Epithelial cell of proximal tubule (primary cell): Measurements from ENCODE around the gene PGA4. TPM values are rescaled to one million over a fixed set of nuclear protein-coding genes. Genes with fewer than 3 reads are reported as not detected.

ENCODE experiments used
- DNase-seq: peaks from one replicate; pipeline ENCODE4 v3.0.0-alpha.2; 2011; ENCODE audit warnings: low read depth
- H3K4me3 ChIP-seq: 2 replicates; pipeline ENCODE4 v1.5.1; 2011; ENCODE audit warnings: low read depth, mild to moderate bottlenecking, low read length
- total RNA-seq: library from RNA; depleted of rRNA; stranded (reverse); fragments of >200 nt; gene quantifications from 2 replicates; pipeline ENCODE4 v1.2.3, GENCODE V29; 2015
- TF ChIP-seq, protein P1 (sequence below): conservative IDR thresholded peaks from 2 replicates; pipeline ENCODE4 v1.5.1; 2012; ENCODE audit warnings: low read depth, mild to moderate bottlenecking, low read length

Gene PGA4
- total RNA-seq, 1 donor from 2014 or later = not detected

- TF ChIP-seq, protein P1, sequence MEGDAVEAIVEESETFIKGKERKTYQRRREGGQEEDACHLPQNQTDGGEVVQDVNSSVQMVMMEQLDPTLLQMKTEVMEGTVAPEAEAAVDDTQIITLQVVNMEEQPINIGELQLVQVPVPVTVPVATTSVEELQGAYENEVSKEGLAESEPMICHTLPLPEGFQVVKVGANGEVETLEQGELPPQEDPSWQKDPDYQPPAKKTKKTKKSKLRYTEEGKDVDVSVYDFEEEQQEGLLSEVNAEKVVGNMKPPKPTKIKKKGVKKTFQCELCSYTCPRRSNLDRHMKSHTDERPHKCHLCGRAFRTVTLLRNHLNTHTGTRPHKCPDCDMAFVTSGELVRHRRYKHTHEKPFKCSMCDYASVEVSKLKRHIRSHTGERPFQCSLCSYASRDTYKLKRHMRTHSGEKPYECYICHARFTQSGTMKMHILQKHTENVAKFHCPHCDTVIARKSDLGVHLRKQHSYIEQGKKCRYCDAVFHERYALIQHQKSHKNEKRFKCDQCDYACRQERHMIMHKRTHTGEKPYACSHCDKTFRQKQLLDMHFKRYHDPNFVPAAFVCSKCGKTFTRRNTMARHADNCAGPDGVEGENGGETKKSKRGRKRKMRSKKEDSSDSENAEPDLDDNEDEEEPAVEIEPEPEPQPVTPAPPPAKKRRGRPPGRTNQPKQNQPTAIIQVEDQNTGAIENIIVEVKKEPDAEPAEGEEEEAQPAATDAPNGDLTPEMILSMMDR = no peak
- H3K4me3 ChIP-seq = no peak overlapping the region
- DNase-seq = no peak
Observed at GRCh38 chr11:61273178-61274078, 51.3 kb downstream of the PGA4 start.

DNA sequence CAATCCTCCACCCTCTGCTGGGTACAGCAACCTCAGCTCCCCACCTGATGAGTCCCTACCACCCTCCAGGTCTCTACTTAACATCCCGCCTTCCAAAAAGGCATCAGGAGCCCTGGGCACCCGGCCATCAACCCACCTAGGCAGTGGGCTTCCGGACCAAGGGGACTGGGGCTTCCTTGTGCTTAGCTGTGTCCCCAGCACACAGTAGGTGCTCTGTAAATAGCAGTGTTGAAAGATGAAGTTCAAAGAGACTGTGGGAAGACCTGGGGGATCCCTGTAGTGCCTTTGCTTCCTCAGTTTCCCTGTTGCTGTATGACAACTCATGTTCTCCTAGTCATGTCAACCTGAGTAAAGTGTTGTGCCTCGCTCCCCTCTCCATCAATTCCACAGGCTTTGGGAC is 51.9 kb downstream of the PGA4 start:
- H3K4me3 ChIP-seq = no peak overlapping the region
- no peak for DNase-seq
- TF ChIP-seq, protein P1 = no peak

GRCh38 chr11:61275191-61275590 is 53.0 kb downstream of the PGA4 start:
- TF ChIP-seq, protein P1 = no peak

GRCh38 chr11:61277186-61278000 is 55.2 kb downstream of the PGA4 start:
- DNase-seq = no peak
- no peak overlapping the region for H3K4me3 ChIP-seq
- TF ChIP-seq, protein P1 = no peak

More at GRCh38 chr11:61275191-61275590, 53.0 kb downstream of the PGA4 start:
- DNase-seq = no peak
- no peak overlapping the region for H3K4me3 ChIP-seq

GRCh38 chr11:61278001-61278470 is 55.9 kb downstream of the PGA4 start:
- TF ChIP-seq, protein P1 = no peak
- H3K4me3 ChIP-seq = no peak overlapping the region
- DNase-seq = no peak

- TF ChIP-seq, protein P1 = no peak
- no peak overlapping the region for H3K4me3 ChIP-seq
- no peak for DNase-seq
Observed at GRCh38 chr11:61279934-61280659, 58.0 kb downstream of the PGA4 start.
